Activated CD4-positive, CD25-positive, alpha-beta regulatory T cell (primary cell): ENCODE measurements around the gene LCNL1.
A peak's percentile ranks its signal among the peaks of the same experiment; 100 is the strongest.
"Not testable (repeated sequence)": the region's sequence is repeated elsewhere in the genome, so short reads cannot be mapped to it uniquely, and the experiment has no call there.

ENCODE experiments used
- DNase-seq, 4 experiments: peaks; one replicate each; lab custom pipeline; 2025; lab: John Stamatoyannopoulos, UW

Gene LCNL1

DNA sequence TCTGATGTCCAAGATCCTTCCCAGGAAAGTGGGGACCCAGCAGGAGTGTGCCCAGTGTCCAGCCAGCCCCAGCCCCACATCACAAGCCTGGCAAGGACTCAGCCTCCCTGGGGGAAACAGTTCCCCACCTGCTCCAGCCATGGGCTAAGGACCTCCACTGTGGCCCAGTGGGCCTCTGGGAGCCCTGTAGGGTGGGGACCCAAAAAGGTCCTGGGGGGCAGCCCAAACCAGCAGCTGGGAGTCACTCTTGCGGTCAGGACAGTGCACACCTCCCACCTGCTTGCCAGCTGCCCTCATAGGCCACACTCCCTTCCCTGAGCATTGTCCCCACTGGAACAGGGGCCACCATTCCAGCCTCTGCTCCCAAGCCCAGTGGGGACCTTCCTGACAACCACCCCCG is 43.6 kb downstream of the LCNL1 start:
- no peak for DNase-seq

DNA sequence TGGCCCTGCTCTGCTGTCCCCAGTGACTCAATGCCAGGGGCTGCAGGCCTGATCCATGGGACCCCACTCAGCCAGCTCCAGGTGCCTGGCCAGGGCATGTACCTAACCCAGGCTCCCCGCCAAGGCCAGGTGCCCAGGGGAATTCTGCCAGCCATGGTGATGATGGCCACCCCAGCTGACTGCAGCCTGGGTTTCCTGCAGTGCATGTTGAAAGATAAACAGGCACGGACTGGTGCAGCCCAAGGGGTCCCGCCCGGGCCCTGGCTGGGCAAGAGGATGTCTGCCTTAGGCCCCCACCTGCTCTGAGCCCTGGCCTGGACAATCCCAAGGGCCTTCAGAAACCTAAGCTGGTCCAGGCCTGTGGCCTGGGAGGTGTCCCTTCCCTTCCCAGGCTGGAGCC is 44.0 kb downstream of the LCNL1 start:
- DNase-seq = no peak

DNA sequence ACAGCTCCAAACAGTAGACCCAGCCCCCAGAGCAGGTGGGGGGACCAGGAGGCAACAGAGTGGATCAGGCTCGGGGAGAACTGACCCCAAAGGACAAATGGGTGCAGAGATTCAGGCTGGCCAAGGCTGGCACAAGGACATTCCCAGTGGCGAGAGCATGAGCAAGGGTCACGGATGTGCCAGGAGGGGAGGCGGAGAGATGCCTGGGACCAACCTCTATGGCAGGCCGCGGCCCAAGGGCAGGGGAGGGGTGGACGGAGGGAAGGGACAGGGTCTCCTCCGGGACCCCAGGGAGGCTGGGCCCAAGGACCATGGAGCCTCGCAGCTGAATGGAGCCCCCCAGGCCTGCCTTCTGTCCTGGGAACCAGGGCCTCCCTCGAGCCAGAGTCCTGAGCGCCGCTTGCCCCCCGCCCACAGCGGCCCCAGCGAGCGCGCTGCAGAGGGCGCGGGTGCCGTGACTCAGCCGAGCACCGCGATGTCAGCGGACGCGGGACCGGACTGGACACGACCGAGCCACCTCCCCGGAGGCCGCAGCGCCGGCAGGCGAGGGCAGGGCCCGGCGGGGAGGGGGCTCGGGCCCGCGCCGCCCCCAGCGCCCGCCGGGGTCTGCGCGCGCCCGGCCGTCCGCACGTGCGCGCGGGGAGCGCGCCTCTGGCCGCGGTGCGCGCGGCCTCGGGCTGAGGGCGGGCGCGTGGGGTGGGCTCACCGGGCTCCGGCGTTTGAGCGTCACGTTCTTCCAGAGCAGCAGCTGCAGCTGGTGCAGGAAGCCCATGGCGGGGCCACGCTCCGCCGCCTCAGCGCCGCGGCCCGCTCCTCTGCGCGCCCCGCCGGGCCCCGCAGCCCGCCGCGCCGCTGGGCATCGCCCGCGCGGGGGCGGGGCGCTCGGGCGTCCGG is 44.8 kb downstream of the LCNL1 start, which contains the start of gene ABCA2:
TSS of gene ABCA2 (minus strand) at position 869 of the 894 bp plus-strand sequence. CDS start at position 772, 97 bp downstream.
- DNase-seq = no peak

DNA sequence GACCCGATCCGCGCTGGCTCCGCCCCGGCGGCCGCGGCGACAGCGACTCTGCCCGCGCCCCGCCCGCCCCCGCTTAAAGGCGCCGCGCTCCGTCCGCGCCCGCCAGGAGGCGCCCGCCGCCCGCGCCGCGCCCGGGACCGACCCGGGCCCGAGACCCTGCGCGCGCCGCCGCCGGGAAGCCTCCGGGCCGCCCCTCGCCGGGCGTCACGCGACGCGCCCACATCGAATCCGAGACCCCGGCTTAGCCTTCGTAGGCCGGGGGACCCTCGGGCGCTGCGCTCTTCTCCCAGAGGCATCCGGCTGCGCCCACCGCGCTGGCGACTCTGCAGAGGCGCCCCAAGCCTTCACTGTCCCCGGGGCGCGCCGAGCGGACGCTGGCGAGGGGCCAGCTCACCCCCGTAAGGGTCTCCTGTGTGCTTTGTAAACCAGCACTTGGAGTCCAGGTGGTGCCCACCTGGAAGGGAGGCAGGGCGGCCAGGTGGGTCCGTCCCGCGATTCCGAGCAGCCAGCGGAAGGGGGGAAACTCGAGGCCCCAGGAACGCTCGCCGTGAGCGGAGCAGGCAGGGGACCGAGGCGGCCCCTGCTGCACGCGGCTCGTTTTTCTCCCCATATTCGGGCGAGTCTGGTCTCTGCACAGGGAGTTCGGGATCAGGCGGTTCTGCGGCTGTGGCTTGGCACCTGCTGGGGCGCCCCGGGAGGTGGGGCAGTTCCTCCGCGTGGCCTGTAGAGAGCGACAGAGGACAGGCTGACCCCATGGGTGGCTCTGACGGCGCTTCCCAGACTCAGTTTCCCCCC is 45.7 kb downstream of the LCNL1 start:
- DNase-seq = peak; percentile 36 to 57 (median 46)

DNA sequence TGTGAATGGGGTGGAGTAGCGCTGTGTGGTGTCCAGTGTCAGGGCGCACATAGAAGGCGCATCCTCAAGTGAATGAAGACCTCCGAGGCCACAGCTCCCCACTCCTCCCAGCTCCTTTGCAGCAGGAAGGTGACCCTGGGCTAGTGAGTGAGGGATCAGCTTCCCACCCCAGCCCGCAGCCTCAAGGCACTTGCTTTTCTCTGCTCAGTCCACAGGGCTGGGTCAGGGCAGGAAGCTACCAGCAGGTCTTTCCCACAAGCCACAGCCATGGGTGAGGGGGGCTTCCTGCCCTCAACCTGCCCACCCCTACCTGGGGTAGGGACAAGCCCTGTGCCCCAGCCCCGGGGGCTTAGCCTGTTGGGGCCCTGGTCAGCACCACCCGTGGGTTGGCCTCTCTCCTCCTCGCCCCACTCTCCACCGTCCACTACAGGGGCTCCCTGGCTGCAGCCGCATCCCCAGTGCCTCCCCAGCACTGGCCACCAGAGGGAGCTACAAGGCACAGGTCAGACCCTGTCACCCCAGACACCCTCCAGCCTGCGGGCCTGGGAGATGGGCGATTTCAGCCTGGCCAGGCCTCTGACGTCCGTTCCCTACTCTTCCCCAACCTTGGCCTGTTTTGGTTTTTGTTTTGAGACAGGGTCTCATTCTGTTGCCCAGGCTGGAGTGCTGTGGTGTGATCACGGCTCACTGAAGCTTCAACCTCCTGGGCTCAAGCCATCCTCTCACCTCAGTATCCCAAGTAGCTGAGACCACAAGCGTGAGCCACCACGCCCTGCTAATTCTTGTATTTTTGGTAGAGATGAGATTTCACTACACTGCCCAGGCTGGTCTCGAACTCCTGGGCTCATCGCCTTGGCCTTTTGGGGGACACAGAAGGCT is 46.5 kb downstream of the LCNL1 start:
- DNase-seq = peak; percentile 43 to 76 (median 64)

DNA sequence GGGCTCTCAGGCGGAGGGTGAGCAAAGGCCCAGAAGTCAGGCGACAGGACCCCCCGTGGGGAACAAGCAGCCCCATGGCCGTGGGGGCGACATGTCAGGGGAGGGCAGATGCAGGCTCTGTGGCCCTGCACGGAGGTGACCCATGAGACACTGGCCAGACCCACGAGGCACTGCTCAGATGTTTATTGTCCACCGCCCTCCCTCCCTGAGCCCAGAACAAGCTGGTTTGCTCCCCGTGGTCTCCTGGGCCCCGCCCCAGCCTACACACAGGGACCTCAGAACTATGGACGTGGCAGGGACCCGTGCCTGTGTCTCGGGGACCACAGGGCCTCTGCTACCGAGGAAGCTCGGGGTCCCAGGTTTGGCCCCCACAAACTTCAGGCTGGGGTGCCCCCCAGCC is 47.2 kb downstream of the LCNL1 start:
- no peak for DNase-seq

DNA sequence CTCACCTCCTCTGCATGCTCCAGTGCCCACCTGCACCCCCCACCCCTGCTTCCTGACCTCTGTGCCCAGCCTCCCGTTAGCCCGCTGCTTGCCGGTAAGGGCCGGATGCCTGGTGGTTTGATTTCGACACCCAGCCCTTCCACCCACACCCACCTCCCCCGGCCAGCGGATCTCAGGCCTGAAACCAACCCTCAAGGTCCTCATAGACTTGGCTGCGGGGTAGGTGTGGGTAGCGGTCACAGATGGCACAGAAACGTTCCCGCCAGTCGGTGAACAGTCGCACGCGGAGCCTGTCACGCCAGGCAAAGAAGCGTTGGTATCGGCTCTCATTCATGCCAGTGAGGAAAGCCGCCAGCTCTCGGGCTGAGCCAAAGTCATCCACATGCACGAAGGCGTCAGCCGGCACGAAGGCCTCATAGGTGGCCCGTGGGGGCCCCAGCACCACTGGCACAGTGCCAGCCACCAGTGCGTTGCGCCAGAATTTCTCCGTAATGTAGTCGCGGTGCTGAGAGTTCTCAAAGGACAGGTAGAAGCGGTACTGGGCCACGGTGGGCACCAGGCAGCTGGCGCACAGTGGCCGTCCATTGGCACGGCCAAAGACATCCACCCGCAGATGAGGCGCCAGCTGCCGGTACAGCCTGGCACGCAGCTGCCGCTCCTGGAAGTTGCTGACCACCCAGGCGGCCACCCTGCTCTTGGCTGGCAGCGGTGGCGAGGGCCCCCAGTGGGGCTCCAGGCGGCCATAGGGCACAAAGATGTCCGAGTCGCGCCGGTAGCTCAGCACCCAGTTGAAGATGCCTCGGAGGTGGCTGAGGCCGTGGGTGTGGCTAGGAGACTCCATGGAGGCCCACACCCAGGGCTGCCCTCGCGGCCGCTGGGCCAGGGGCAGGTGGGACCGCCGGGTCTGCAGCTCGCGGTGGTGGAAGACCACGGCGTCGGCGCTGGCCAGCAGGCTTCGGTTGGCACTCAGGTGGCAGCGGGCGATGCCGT is 48.0 kb downstream of the LCNL1 start:
- DNase-seq = peak in 1 of 4 experiments; percentile 25

DNA sequence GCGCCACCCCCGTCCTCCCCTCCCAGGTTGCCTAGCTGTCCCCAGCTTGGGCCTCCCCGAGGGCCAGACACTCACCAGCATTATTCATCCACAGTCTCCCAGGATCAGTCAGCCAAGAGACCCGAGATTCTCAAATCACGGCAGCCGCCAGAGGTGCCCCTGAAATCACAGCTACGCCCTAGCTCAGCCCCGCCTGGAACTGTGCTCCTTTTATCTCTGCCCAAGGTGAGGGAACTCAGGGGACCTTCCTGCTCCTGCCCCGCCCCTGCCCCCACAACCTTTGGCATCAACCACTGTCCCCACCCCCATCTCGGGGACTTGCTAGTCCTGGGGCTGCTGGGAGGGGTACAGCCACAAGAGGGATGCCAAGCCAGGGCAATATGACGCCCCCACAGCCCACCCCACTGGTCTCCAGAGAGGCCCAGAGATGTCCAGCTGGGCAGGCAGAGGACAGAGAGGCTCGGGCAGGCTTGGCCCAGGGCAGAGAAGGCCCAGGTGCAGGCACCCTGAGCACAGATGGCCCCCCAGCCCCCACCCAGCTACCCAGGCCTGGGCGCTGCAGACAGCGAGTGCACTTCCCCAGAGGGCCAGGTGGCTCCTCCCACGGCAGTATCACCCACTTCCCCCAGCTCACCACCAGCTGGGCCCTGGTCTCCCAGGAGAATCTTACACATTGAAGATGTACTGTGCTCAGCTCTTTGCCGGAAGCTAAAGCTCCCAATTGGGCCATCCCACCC is 49.3 kb downstream of the LCNL1 start, which contains the start of gene FUT7:
TSS of gene FUT7 (minus strand) at position 185 of the 737 bp plus-strand sequence. CDS start at position 88, 97 bp downstream.
- no peak for DNase-seq

DNA sequence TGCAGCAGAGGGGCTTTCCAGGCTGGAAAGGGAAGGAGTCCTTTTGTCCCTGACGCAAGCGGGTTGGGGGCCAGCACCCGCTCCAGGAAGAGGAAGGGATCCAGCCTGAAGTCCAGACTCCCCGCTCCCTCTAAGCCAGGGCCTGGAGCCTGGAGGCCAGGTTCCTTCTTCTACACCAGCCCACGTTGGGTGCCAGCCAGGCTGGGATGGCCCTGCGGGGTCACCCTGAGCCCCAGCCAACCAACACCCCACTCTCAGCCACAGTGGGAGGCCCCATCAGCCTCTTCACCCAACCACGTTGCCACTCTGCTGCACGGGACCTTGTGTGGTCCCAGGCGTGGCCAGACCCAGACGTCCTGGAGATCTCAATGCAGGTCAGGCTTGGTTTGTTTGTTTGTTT is 50.1 kb downstream of the LCNL1 start:
- no peak for DNase-seq

DNA sequence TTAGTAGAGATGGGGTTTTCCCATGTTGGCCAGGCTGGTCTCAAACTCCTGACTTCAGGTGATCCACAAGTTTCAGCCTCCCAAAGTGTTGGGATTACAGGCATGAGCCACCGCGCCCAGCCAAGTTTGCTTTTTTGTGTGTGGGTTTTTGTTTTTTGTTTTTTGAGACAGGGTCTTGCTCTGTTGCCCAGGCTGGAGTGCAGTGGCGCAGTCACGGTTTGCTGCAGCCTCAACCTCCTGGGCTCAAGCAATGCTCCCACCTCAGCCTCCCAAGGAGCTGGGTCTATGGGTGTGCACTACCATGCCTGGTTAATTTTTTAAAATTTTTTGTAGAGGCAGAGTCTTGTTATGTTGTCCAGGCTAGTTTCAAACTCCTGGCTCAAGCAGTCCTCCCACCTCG is 50.7 kb downstream of the LCNL1 start:
- not testable (repeated sequence) for DNase-seq

DNA sequence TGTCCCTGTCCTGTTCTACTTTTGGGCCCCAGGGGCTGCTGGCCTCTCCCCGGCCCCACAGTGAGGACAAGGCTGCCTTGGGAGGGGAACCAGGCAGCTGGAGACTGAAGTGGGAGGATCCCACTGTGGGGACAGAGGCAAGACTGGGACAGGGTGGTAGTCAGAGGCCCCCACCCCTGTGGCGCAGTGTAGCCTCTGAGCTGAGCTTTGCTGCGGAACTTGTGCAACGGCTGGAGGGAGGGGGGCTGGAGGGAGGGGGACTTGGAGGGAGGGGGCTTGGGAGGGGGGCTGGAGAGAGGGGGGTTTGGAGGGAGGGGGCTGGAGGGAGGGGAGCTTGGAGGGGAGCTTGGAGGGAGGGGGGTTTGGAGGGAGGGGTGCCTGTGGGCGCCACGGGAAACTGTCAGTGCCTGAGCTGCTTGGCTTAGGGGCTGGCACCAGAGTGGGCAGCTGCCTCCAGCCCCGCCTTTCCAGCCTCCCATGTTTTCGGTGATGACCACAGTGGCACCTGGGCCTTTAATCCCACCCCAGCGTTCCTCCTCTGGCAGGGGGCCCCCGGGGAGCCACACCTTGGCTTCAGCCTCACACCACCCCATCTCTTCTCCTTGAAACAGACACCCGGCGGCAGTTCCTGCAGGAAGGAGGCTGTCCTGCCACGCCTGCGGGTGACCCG is 51.4 kb downstream of the LCNL1 start:
- no peak for DNase-seq

DNA sequence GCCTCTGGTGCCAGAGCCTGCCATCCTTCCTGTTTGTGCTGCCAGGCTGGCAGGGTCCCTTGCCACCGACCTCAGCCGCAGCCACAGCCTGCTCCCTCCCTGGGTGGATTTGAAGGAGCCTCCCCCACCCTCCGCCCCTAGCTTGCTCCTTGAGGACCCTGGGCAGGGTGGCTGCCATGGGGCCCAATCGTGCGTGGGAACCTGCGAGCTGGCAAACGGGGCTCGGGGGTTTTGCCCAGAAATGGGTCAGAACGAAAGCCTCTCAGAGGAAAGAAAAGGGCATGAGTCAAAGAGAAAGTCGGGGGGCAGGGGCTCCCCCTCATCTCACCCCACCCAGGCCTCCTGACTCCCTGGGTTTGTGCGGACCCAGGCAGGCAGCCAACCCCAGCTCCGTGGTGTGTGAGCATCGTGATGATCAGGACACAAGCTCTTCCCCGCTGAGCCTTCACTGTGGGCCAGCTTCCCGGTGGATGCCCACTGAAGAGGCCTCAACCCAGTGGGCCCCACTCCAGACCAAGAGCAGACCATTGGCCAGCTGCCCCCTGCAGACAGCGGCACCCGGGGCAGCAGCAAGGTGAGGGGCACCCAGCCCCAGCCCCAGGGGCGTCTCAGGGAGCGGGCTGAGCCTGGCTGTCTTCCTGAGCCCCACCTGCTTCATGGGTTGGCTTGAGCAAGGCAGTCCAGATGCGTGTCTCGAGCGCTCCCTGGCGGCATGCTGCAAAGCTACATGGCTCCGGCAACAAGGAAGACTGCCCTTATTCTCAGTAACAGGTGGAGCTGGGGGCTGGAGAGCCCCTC is 52.1 kb downstream of the LCNL1 start:
- DNase-seq = peak; percentile 66 to 83 (median 77)
